NCI-H226 (cell line): ENCODE data around the gene UEVLD.
A peak's percentile ranks its signal among the peaks of the same experiment; 100 is the strongest.
"Not testable (repeated sequence)": the region's sequence is repeated elsewhere in the genome, so short reads cannot be mapped to it uniquely, and the experiment has no call there.

Experiments used
- DNase-seq: peaks from one replicate; pipeline ENCODE4 v3.0.0-alpha.2; 2015

Gene UEVLD

GRCh38 chr11:18588297-18589252, at the start of gene UEVLD:
Gene UEVLD (minus strand): TSS chr11:18588734. CDS start chr11:18588654, 80 bp downstream.
- DNase-seq = peak; percentile 88

- DNase-seq = peak; percentile 99
These were observed 45.9 kb upstream of the UEVLD start, which contains the start of gene SPTY2D1 for GRCh38 chr11:18634140-18635032. Gene SPTY2D1 (minus strand): TSS chr11:18634342. CDS start chr11:18634257, 85 bp downstream.

- no peak for DNase-seq
These were observed 45.0 kb upstream of the UEVLD start for GRCh38 chr11:18633256-18634139.

GRCh38 chr11:18632841-18633240, 44.3 kb upstream of the UEVLD start:
- DNase-seq = no peak

- DNase-seq = no peak
These were observed 35.6 kb upstream of the UEVLD start for GRCh38 chr11:18624161-18624560.

- DNase-seq = no peak
These were observed 35.2 kb upstream of the UEVLD start for GRCh38 chr11:18623707-18624106.

- DNase-seq = peak; percentile 11
These were observed 29.9 kb upstream of the UEVLD start for GRCh38 chr11:18618342-18619025.

- DNase-seq = no peak
These were observed 29.3 kb upstream of the UEVLD start for GRCh38 chr11:18617688-18618341.

- DNase-seq = no peak
These were observed 27.3 kb upstream of the UEVLD start for GRCh38 chr11:18615628-18616392.

GRCh38 chr11:18614667-18615066, 26.1 kb upstream of the UEVLD start:
- DNase-seq = no peak

GRCh38 chr11:18612394-18612793, 23.9 kb upstream of the UEVLD start:
- no peak for DNase-seq

GRCh38 chr11:18611196-18611595, 22.7 kb upstream of the UEVLD start:
- no peak for DNase-seq

GRCh38 chr11:18608376-18608775, 19.8 kb upstream of the UEVLD start:
- DNase-seq = no peak

GRCh38 chr11:18600915-18601569, 12.5 kb upstream of the UEVLD start:
- no peak for DNase-seq

GRCh38 chr11:18599739-18600230, 11.3 kb upstream of the UEVLD start, which contains the start of gene MISFA:
Gene MISFA (plus strand): TSS chr11:18599789. CDS start chr11:18599929, 140 bp downstream.
- no peak for DNase-seq

GRCh38 chr11:18594999-18595749, 6.6 kb upstream of the UEVLD start:
- DNase-seq = peak; percentile 78

GRCh38 chr11:18594088-18594487, 5.6 kb upstream of the UEVLD start:
- not testable (repeated sequence) for DNase-seq

GRCh38 chr11:18590571-18590970, 2.0 kb upstream of the UEVLD start:
- no peak for DNase-seq

GRCh38 chr11:18581825-18582224, 6.7 kb downstream of the UEVLD start:
- no peak for DNase-seq
